NCI-H748 (cell line): ENCODE results near the gene GOLGA3.
"Not testable (repeated sequence)": the region's sequence is repeated elsewhere in the genome, so short reads cannot be mapped to it uniquely, and the experiment has no call there.

Source experiments
- DNase-seq: peaks from one replicate; lab custom pipeline; 2025; ENCODE audit not compliant: unreplicated experiment; lab: John Stamatoyannopoulos, UW

GOLGA3 gene

DNA sequence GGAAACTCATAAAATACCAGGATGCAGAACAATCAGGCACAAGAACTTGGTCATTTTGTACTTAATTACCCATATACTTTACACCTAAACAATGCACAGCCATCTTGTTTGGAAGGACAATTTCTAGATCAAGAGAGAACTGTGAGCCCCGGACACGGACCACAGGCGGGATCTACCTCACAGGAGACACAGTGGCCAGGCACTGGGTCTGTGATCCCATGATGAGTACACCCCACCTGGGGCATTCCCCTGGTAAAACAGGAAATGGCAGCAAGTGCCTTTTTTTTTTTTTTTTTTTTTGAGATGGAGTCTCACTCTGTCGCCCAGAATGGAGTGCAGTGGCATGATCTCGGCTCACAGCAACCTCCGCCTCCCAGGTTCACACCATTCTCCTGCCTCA lies 15.2 kb downstream of the GOLGA3 start:
- no peak for DNase-seq

DNA sequence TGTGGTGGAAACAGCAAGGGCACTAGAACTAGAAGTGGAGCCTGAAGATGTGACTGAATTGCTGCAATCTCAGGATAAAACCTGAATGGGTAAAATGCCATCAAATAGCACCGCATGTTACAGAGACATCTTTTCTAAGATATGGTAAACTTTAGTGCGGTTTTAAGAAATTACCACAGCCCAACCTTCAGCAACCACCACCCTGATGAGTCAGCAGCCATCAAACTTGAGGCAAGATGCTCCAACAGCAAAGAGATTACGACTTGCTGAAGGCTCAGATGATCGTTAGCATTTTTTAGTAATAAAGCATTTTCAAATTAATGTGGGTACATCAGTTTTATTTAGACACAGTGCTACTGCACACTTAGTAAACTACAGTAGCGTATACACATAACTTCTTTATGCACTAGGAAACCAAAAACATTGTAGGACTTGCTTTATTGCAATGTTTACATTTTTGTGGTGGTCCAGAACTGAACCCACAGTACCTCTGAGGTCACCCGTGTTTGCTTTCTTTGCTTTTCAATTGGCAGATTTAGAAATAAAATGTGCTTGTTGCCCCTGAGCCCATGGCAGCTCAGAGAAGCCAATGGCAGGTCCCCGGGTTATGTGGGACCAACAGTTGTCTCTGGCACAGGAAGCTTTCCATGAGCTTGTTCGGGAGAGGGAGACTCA lies 15.9 kb downstream of the GOLGA3 start:
- DNase-seq: no peak

DNA sequence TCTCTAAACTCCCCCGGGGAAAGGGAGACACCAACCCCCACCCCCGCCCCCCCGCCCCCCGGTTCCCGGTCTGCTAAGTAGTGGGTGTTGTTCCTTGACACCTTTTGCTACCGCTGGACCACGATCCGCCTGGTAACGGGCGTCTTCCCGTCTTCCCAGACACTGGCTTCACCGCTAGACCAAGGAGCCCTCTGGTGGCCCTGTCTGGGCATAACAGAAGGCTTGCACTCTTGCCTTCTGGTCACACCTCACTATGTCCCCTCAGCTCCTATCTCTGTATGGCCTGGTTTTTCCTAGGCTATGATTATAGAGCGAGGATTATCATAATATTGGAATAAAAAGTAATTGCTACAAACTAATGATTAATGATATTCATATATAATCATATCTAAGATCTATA lies 19.3 kb downstream of the GOLGA3 start:
- DNase-seq: peak; percentile 7

DNA sequence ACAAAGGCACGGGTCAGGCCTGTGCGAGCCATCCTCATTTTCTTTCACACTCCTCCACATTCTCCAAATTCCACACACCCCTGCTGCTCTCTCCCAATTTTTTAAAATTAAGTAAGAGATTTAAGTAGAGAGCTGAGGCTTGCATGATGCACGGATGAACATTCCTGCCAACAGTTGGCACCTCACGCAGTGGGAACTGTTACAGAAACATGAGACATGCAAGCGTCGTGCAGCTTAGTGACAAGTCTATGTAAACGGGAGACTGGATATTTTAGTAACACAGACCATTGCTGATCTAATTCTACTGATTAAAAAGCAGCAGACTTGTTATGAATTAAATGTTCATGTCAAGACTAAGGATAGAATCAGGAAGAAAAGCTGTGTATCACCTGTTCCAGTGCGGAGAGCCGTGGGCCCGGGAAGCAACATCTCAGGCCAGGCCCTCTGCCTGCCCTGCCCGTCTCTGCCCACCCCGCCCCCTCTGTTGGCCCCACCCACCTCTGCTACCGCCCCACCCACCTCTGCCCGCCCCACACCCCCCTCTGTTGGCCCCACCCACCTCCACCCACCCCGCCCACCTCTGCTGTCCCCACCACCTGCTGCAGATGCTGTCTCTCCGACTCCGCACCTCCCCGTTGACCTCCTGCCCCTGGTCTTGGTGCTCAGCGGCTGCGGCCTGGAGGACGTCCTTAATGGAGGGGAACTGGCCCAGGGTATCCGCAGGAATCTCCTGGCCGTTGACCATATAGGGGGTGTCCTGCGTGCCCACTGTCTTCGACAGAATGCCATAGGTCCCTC lies 21.2 kb downstream of the GOLGA3 start:
- DNase-seq: no peak

DNA sequence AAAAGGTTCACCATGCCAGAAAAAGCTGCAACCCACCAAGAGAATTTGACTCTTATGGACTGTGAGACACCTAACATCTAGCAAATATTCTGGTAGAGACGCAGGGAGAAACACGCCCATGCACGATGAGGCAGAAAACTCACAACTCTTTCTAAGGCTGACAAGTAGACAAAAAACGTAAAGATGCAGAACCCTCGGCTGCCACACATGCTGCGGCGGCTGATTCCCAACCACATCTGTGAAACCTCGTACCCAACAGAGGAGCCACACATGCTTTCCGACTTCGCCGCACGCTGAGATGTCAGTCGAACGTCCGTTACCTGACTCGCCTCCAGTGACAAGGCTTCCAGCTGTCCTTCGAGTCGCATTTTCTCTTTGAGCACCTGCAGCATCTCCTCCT lies 21.8 kb downstream of the GOLGA3 start:
- DNase-seq: no peak

DNA sequence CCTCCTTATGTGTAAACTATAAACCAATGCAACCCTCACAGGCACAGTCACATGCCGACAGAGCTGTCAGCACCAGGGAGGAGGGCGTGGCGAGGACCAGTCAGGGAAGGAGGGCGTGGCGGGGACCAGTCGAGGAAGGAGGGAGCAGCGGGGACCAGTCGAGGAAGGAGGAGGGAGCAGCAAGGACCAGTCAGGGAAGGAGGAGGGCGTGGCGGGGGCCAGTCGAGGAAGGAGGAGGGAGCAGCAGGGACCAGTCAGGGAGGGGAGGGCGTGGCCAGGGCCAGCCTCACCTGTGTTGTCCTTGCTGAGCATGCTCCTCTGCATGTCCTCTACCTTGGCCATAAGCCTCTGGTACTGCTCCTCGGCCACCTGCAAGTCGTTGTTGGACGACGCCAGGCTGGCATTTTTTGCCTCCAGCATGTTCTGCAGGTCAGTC lies 24.2 kb downstream of the GOLGA3 start:
- DNase-seq: no peak

DNA sequence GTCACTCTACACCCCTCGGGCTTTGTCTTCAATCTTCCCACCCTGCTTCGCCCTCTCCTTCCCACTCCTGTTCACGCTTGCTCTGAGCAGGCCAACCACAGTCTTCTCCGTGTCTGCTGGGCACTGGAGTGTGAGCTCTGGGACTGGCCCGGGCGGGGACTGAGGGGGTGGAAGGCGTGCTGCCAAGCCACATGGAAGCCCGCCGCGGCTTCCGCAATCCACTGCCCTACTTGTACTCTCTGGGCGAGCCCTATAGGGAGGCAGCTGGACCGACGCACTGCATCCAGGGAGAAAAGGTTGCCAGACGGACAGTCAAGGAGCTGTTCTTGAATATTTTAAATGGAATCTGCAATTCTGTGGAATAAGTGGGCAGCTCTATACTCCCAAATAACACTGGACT lies 24.8 kb downstream of the GOLGA3 start:
- DNase-seq: no peak

DNA sequence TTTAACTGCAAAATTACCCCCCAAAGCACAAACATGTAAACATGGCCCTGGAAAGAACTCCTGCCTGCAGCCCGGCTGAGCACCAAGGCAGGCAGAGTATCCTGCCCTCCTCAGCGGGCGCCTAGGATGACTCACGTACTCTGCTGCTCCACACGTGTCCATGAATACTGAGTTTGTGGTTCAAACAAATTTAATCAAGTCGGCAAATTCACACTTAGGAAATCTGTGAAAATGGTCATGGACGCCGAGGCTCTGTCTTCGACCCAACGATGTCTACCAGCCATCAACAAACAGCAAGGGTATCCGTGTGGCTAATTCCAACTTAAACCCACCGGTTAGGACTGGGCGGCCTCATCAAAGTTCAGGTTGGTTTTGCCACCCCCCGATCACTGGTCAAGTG lies 25.5 kb downstream of the GOLGA3 start:
- DNase-seq: no peak

DNA sequence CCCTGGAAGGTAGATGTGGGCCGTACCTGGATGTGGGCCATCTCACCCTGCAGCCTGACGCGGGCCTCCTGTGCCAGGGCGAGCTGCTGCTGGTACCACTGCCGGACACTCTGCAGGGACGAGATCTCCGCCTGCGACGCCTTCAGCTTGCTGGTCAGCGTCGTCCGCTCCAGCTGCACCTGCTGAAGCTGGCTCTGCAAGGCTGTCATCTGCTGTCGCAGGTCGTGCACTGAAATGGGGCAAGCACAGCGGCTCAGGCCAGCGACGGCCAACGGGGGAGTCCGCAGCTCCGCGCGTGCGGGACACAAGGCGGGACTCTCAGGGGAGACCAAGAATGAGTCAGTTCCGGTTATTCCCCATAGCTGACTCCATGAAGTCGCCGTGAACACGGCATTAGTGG lies 26.9 kb downstream of the GOLGA3 start:
- DNase-seq: no peak

DNA sequence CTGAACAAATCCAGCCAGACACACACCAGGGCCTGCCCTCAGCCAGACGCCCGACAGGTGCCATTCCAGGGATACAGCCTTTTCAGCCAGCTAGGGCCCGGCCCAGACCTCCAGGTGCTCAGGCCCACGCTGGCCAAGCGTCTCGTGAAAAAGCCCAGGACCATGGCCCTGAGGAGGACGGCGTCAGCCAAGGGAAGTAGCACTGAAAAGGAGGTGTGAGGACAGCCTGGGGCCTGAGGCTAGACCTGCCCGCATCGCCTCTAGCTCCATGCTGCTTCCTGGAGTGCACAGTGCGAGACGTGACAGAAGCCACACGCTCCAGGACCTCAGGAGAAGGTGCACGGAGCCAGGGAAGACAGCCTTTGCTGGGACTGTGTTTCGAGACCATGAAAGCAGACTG lies 29.8 kb downstream of the GOLGA3 start:
- no peak for DNase-seq

DNA sequence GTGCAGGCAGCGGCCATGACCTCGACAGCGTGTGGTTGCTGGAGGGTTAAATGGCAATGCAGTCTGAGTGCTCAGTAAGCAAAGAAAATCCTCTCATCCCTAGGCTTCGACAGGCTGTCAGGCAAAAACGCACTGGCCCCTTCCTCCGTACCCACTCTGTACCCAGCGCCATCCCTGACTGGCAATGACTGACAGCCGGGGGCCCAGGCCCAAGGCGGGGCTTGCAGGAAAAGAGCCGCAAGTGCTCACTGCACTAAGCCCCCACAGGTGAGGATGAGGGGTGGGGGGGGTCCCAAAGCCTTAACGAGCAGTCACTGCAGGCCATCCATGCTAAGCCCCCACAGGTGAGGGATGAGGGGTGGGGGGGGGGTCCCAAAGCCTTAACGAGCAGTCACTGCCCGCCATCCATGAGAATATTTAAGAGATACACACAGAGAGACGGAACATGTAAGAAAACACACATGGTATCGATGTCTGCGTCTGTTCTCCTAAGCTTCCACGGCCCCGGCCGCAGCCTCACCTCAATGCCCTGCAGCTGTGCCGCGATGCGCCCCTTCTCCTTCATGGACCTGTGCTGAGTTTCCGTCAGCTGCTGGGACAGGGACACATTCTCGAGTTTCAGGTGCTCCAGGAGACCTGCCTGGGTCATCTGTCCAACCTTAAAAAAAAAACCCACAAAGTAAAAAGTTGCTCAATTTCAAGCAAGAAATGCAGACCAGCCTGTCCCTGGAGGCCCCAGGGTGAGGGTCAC lies 30.7 kb downstream of the GOLGA3 start:
- no peak for DNase-seq

DNA sequence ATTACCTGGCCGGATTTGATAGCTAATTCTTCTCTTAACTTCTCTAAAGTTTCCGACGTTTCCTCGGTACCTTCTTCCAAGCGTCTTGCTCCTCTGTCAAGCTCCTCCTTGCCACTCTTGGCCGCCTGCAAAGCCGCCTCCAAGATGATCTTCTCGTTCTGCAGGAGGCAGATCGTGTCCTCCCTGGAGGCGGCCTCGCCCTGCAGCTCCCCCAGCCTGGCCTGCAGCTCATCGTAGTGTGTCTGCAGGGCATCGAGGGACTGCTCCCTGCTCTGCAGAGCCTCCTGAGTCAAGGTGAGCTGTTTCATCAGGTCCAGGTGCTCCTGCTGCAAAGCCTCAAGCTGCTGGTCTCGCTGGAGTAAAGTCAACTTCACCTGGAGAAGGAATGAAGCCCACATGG lies 32.8 kb downstream of the GOLGA3 start:
- no peak for DNase-seq

DNA sequence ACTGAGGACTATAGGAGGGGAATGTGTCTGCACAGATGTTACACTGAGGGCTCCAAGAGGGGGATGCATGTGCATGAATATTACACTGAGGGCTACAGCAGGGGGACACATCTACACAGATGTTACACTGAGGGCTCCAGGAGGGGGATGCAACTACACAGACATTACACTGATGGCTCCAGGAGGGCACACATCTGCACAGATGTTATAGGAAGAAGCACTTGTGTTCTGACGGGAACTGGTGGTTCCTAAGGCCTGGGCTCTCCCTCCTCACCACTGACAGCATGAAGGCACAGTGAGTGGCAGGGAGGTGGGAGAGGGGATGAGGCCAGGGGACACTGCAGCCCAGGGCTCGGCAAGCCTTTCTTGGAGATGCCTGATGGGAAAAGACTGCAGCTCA lies 36.7 kb downstream of the GOLGA3 start:
- DNase-seq: not testable (repeated sequence)

DNA sequence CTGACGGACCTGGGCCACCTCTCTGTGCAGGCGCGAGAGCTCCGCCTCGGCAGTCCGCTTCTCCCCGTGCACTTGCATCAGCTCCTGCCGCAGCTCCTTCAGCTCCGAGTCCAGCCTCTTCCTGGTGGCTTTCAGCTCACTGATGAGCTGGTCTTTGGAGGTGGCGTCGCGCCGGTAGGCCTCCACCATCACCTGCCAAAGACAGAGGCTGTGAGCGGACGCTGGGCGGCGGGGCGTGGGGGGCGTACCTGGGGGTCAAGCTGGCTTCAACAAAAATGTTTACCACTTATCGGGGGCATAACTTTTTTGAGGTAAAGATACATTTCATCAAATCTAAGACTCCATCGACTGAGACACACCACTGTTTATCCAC lies 39.6 kb downstream of the GOLGA3 start:
- no peak for DNase-seq

DNA sequence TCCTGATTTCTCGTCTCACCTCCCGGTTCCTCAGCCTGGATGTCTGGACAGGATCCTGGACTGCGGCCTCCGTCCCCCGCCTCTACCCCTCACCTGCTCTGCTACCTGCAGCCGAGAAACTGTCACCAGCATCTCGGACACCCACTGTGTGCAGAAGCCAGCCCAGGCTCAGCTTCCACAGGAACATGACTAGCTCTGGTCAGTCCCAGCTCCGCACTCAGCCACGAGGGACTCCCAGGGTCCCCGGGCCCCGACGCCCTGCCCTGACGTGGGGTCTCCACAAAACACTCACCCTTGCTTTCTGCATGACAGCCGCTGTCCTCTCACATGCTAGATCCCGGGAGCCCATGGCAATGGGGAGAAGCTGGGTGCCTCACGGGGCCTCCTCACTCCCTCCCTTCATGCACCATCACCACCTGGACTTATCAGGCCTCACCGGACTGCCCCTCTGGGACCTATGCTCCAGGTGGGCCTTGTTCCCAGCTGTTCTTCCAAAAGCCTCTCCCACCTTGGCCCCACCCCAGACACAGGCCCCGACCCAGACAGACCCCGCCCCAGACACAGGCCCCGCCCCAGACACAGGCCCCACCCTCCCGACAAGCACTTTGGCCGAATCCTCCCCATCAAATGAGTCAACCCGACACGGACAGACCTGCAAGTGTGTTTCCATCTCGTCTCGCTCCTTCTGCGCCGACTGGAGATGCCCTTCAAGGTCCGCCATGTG lies 40.1 kb downstream of the GOLGA3 start:
- DNase-seq: no peak

DNA sequence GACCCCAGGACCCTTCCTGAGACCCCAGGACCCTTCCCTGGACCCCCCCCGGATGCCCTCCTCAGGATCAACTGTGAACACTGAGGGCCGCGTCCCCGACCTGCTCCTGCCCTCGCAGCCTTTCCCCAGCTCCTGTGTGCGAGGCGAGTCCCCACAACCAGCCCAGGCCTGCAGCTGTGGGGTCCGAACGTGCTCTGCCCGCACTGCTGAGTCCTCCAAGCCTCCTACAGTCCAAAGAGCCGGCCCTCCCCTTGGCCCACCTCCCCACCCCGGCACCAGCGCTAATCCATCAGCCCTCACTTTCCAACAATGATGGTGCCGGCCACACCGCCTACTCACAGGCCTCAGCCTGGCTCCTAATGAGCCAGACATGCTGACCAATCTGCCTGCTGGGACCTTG lies 40.8 kb downstream of the GOLGA3 start:
- no peak for DNase-seq

DNA sequence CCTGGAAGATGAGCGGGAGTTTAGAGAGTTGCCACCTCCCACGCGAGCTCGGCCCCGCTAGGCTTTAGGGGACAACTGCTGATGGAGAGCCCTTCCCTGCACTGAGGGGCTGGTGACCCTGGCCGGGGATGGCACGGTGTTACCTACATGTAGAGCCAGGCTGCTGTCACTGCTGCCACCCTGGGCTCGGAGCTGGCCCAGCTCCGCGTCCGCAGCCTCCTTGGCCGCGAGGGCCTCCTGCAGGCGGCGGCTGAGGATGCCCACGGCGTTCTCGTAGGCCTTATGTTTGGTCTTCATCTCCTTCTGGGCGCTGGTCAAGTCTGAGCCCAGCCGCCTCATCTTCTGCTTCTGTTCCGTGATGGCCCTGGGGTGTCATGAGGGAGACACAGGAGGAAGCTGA lies 42.5 kb downstream of the GOLGA3 start:
- no peak for DNase-seq

DNA sequence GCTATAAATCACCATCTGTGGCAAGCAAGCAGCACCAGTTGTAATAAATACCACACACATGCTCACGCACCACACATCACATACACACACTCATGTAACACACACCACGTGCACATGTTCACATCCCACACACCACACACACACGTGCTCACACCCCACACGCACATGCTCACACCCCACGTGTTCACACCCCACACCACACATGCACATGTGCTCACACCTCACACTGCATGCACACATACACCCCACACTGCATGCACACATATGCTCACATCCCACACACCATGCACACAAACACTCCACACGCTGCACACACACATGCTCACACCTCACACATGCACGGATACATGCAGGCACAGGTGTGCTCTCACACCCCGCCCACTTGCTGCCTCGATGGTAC lies 44.1 kb downstream of the GOLGA3 start:
- DNase-seq: no peak

DNA sequence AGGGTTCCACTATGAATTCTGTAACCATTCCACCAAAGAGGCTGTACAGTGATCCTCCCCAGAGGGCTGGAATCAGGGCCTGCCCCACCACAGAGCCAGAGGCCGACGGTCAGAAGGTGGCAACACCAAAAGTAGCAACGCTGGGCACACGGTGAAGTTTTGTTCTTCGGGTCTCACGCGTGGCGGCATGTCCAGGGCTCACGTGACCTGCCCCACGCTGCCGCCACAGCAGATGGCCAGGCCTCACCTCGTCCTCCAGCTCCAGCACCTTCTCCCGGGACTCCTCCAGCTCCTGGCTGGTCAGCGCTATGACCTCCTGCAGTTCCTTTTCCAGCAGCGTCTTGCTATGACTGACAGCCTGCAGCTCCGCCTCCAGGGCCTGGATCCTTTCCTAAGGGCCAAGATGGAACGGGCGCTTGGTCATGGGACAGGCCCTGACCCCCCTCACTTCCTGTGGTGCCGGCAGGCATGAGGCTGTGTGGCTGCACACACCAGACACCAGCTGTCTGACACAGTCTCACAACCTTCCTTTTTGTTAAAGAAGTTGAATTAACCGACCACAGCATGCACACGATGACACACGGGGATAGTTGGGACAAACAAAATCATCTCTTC lies 44.6 kb downstream of the GOLGA3 start:
- DNase-seq: no peak

DNA sequence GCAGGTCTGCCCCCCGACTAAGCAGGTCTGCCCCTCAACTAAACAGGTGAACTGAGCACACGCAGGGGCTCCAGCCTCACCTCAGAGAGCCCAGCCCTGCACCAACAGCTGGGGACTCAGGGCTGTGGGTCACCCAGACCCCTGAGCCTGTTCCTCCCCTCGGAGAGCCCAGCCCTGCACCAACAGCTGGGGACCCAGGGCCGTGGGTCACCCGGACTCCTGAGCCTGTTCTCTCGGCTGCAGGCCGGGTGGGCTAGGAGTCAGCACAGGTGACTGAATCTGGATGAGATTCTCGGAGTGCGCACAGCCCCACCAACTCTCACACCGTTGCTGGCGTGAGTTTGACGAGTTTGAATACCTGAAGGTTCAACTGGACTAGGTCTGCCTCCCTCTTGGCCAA lies 46.7 kb downstream of the GOLGA3 start:
- no peak for DNase-seq

DNA sequence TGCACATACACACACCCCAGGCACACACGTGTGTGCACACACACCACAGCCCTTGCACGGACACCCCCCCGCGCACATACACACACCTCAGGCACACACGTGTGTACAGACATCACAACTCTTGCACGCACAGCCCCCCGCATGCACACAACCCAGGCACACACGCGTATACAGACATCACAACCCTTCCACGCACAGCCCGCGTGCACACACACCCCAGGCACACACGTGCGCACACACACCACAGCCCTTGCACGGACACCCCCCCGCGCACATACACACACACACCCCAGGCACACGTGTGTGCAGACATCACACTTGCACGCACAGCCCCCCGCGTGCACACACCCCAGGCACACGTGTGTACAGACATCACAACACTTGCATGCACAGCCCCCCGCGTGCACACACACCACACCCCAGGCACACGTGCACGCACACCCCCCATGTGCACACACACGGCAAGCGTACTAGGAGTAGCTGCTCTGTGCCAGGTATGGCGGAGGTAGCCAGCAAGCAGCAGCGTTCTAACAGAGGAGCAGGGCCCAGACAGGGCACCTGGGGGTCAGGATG lies 48.8 kb downstream of the GOLGA3 start:
- no peak for DNase-seq
